Tibial artery (tissue), 4 donors: Measurements from ENCODE around the gene SPTBN4.

ENCODE experiments used
- DNase-seq, 2 donors: peaks; one replicate each; pipeline ENCODE4 v3.0.0-alpha.2; 2019
- H3K27ac ChIP-seq, 2 donors: fragments of 200-600 bp; sonication (generic) in 1 of 2; 1 replicate in 1 of 2; 2 replicates in 1 of 2; pipeline ENCODE4 v1.5.1; 2018 to 2019; ENCODE audit warnings: mild to moderate bottlenecking in 1 of 2
- H3K27me3 ChIP-seq, 2 donors: fragments of 200-600 bp; sonication (generic) in 1 of 2; one replicate each; pipeline versions ENCODE4 v1.5.1 to v1.6.0; 2016 to 2019
- H3K36me3 ChIP-seq, 3 donors: fragments of 200-600 bp; sonication (generic) in 2 of 3; one replicate each; pipeline ENCODE4 v1.5.1; 2016 to 2019; ENCODE audit warnings: mild to moderate bottlenecking in 2 of 3
- H3K4me1 ChIP-seq, 4 donors: fragments of 200-600 bp; sonication (generic) in 2 of 4; 1 replicate in 3 of 4; 2 replicates in 1 of 4; pipeline ENCODE4 v1.5.1; 2016 to 2019
- H3K4me3 ChIP-seq, 2 donors: fragments of 200-600 bp; sonication (generic) in 1 of 2; 1 replicate in 1 of 2; 2 replicates in 1 of 2; pipeline ENCODE4 v1.5.1; 2018 to 2019; ENCODE audit warnings: mild to moderate bottlenecking in 2 of 2
- H3K9me3 ChIP-seq, 3 donors: fragments of 200-600 bp; sonication (generic) in 1 of 3; one replicate each; pipeline ENCODE4 v1.5.1; 2016 to 2019
- intact Hi-C: fragments of 100-400 bp; cut with DNase I; formaldehyde crosslinking; loops from one replicate; pipeline ENCODE4 v1.15.0; 2023; ENCODE audit warnings: low total_unique reads
- TF ChIP-seq, protein P1 (sequence below), 2 experiments: fragments of 200-600 bp in 1 of 2; fragments of 450-650 bp in 1 of 2; IDR thresholded peaks; one replicate each; pipeline ENCODE4 v1.5.1; 2017 to 2019; ENCODE audit warnings: antibody characterized with exemption in 2 of 2, mild to moderate bottlenecking in 1 of 2, moderate library complexity in 1 of 2

SPTBN4 gene

DNA sequence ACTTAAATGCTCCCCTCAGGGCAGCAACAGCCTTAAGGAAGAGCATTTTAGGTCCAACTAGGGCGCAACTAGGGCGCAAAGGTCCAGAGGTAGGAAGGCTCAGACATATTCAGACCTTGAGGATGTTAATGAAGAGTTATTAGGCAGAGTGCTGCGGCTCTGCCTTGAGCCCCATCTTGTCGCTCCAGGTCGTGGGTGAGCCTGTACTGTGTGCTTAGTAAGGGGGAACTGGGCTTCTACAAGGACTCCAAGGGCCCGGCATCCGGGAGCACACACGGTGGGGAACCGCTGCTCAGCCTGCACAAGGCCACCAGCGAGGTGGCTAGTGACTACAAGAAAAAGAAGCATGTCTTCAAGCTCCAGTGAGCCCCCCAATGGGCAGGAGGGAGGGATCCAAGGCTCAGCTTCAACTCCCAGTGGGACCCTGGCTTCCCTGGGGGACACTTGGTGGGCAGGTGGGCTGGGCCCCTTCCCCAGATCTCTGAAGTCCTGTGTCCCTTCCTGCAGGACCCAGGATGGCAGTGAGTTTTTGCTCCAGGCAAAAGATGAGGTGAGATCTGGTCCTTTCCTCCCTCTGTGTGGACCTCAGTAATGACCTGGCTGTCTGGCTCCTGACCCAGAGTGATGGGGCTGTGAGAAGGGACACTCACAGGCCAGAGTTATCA lies 105.2 kb downstream of the SPTBN4 start:
- H3K36me3 ChIP-seq = no peaks in the 10 kb centered on the region

GRCh38 chr19:40575326-40575725 lies 108.5 kb downstream of the SPTBN4 start:
- Histone ChIP-seq H3K4me3 (no peak overlapping the region), H3K36me3 (peaks cover 2 to 9% (median 2%) of the 10 kb centered on the region in 3 donors), H3K4me1 (peaks cover 0 to 27% (median 14%) of the 10 kb centered on the region in 4 donors), H3K9me3 (no peaks in the 10 kb centered on the region), H3K27ac (no peak overlapping the region), H3K27me3 (no peaks in the 10 kb centered on the region)
- TF ChIP-seq, protein P1, sequence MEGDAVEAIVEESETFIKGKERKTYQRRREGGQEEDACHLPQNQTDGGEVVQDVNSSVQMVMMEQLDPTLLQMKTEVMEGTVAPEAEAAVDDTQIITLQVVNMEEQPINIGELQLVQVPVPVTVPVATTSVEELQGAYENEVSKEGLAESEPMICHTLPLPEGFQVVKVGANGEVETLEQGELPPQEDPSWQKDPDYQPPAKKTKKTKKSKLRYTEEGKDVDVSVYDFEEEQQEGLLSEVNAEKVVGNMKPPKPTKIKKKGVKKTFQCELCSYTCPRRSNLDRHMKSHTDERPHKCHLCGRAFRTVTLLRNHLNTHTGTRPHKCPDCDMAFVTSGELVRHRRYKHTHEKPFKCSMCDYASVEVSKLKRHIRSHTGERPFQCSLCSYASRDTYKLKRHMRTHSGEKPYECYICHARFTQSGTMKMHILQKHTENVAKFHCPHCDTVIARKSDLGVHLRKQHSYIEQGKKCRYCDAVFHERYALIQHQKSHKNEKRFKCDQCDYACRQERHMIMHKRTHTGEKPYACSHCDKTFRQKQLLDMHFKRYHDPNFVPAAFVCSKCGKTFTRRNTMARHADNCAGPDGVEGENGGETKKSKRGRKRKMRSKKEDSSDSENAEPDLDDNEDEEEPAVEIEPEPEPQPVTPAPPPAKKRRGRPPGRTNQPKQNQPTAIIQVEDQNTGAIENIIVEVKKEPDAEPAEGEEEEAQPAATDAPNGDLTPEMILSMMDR (IDR thresholded peaks at IDR 0.05) = no peak
- intact Hi-C loops = no loop called here
- DNase-seq = no peak

More for the DNA sequence above, 105.2 kb downstream of the SPTBN4 start:
- peaks cover 0 to 16% of the 10 kb centered on the region in 2 donors for H3K27me3 ChIP-seq
- intact Hi-C loops = no loop called here
- peak overlapping the region; percentile 49 to 52 for H3K27ac ChIP-seq
- DNase-seq = no peak
- TF ChIP-seq, protein P1 (IDR thresholded peaks at IDR 0.05) = no peak
- H3K4me3 ChIP-seq = no peak overlapping the region
- peaks cover 0 to 34% (median 21%) of the 10 kb centered on the region in 4 donors for H3K4me1 ChIP-seq
- H3K9me3 ChIP-seq = no peaks in the 10 kb centered on the region

DNA sequence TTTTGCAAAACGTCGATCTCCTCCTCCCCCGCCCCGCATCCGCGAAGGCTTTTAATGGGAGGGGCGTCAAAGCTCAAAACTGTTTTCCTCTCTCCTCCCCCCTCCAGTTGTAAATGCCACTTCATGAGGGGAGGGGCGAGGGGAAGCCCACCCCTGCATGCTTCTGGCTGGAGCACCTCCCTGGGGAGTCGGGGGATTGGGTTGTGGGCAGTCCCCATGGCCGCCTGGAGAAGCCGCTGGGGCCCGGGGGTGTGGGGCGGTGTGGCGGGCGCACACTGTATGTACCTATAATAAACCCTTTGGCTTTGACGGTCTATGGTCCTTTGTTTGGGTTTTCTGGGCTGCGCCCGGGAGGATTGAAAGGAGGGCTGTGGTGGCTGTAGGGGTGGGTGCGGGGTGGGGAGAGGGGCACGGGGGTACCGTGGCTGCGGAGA lies 109.4 kb downstream of the SPTBN4 start:
- TF ChIP-seq, protein P1 (IDR thresholded peaks at IDR 0.05) = no peak
- Histone ChIP-seq H3K4me1 (peaks cover 0 to 20% (median 11%) of the 10 kb centered on the region in 4 donors), H3K27me3 (no peaks in the 10 kb centered on the region), H3K4me3 (peak overlapping the region; percentile 78 to 82), H3K9me3 (no peaks in the 10 kb centered on the region), H3K36me3 (peaks cover 10 to 17% (median 11%) of the 10 kb centered on the region in 3 donors), H3K27ac (peak overlapping the region; percentile 75 to 81)
- intact Hi-C loops = no loop called here
- DNase-seq = no peak

- no peaks in the 10 kb centered on the region for H3K27me3 ChIP-seq
- DNase-seq = peak; percentile 94 to 97
- peak within 1 kb of the TSS; percentile 75 to 81 for H3K27ac ChIP-seq
- H3K4me3 ChIP-seq = peak within 1 kb of the TSS; percentile 78 to 82
- TF ChIP-seq, protein P1 (IDR thresholded peaks at IDR 0.05) = no peak
- H3K36me3 ChIP-seq = peaks cover 10 to 24% (median 17%) of the 10 kb centered on the region in 3 donors
- intact Hi-C loops = no loop called here
- H3K4me1 ChIP-seq = peaks cover 0 to 19% (median 11%) of the 10 kb centered on the region in 4 donors
- no peaks in the 10 kb centered on the region for H3K9me3 ChIP-seq
These were observed 110.0 kb downstream of the SPTBN4 start, which contains the start of gene SHKBP1 for GRCh38 chr19:40576585-40577451. Gene SHKBP1, plus strand, starts transcription at chr19:40576873. Its CDS starts 27 bp downstream, at chr19:40576900.

GRCh38 chr19:40578442-40578908 lies 111.7 kb downstream of the SPTBN4 start:
- Histone ChIP-seq H3K9me3 (no peaks in the 10 kb centered on the region), H3K27ac (no peak overlapping the region), H3K4me3 (no peak overlapping the region), H3K36me3 (peaks cover 16 to 40% (median 34%) of the 10 kb centered on the region in 3 donors), H3K27me3 (no peaks in the 10 kb centered on the region), H3K4me1 (peaks cover 0 to 19% (median 11%) of the 10 kb centered on the region in 4 donors)
- TF ChIP-seq, protein P1 (IDR thresholded peaks at IDR 0.05) = no peak
- DNase-seq = no peak
- intact Hi-C loops = no loop called here
